H1 (cell line): ENCODE results near the gene AHDC1.

Experiments used
- CEBPB ChIP-seq: IDR thresholded peaks from 2 replicates; pipeline ENCODE4 v1.6.1; 2012; ENCODE audit warnings: low read depth, low read length
- FOSL1 ChIP-seq: IDR thresholded peaks from 2 replicates; pipeline ENCODE4 v1.6.1; 2011; ENCODE audit warnings: mild to moderate bottlenecking, low read depth, low read length, moderate library complexity; ENCODE audit not compliant: insufficient read depth
- JUND ChIP-seq: IDR thresholded peaks from 2 replicates; pipeline ENCODE4 v1.6.1; 2011; ENCODE audit warnings: mild to moderate bottlenecking, improper control_type of control experiment, low read length
- SP1 ChIP-seq: IDR thresholded peaks from 2 replicates; pipeline ENCODE4 v1.6.1; 2011; ENCODE audit warnings: low read depth, low read length
- YY1 ChIP-seq: IDR thresholded peaks from 2 replicates; pipeline ENCODE4 v1.6.1; 2011; ENCODE audit warnings: low read depth, mild to moderate bottlenecking, low read length
- TF ChIP-seq, protein P1 (sequence below), 3 experiments: IDR thresholded peaks; 1 replicate in 2 of 3; 2 replicates in 1 of 3; pipeline versions ENCODE4 v1.5.1 to v1.6.1; 2011; ENCODE audit warnings: low read length in 3 of 3, mild to moderate bottlenecking in 3 of 3, inconsistent platforms in 2 of 3, low read depth in 1 of 3, moderate library complexity in 1 of 3; ENCODE audit not compliant: insufficient read depth in 1 of 3; ENCODE audit errors: control extremely low read depth in 1 of 3

DNA sequence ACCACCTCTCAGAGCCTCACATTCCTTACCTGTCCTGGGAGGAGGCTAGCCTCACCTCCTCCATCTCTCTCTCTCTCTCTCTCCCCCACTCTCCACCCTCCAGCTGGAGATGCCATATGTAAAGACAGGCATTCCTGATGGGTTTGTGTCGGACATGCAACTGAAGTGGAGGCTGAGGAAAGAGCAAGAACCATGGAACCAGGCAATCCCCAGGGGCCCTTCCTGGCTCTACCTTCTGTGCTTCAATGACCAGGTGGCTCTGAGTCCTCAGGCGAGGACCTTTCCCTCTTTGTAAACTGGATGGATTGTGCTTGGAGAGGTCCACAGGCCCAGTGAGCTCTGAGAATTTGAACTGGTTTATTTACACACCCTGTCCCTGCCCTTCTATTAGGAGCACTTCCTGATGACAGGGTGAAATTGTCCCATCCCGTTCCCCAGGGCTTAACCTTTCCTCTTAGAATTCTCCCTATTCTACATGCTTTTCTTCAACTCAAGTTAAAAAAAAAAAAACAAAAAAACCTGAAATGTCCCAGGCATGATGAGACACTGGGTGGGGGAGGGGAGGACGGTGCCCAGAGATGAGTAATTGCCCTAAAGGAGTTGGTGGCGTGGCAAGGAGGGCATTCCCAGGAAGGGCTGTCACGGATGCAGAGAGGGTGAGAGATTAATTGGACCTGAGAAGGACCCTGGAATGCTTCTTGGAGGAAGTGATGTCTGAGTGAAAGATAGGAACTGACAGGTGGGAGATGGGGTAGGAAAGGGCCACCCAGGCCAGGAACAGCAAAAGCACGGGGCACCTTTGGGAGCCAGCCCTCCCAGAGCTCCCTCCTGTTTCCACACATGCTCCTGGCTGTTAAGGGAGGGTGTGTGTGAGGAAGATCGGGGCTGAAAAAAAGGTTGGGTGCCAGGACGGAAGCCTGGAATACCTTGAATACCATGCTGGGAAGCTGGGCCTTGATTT lies 63.8 kb downstream of the AHDC1 start:
- TF ChIP-seq, protein P1, sequence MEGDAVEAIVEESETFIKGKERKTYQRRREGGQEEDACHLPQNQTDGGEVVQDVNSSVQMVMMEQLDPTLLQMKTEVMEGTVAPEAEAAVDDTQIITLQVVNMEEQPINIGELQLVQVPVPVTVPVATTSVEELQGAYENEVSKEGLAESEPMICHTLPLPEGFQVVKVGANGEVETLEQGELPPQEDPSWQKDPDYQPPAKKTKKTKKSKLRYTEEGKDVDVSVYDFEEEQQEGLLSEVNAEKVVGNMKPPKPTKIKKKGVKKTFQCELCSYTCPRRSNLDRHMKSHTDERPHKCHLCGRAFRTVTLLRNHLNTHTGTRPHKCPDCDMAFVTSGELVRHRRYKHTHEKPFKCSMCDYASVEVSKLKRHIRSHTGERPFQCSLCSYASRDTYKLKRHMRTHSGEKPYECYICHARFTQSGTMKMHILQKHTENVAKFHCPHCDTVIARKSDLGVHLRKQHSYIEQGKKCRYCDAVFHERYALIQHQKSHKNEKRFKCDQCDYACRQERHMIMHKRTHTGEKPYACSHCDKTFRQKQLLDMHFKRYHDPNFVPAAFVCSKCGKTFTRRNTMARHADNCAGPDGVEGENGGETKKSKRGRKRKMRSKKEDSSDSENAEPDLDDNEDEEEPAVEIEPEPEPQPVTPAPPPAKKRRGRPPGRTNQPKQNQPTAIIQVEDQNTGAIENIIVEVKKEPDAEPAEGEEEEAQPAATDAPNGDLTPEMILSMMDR (IDR thresholded peaks at IDR 0.05; ENCODE audit: control extremely low read depth in 1 of 3, insufficient read depth in 1 of 3, low read depth in 1 of 3, low read length in 3 of 3), result no peak
- TF ChIP-seq YY1 (no peak), SP1 (no peak), FOSL1 (no peak), CEBPB (no peak), JUND (no peak)
